Fibroblast of the aortic adventitia (primary cell): ENCODE data around the gene CDC20B. TPM values are rescaled to one million over a fixed set of nuclear protein-coding genes. Genes with fewer than 3 reads are reported as not detected.
"Not testable (repeated sequence)": the region's sequence is repeated elsewhere in the genome, so short reads cannot be mapped to it uniquely, and the experiment has no call there.

ENCODE experiments used
- DNase-seq: peaks from one replicate; pipeline ENCODE4 v3.0.0-alpha.2; 2010; ENCODE audit warnings: low read depth
- H3K4me3 ChIP-seq: 2 replicates; pipeline ENCODE4 v1.5.1; 2011; ENCODE audit warnings: low read depth, mild to moderate bottlenecking, control low read depth, low read length, moderate library complexity
- total RNA-seq: library from RNA; depleted of rRNA; stranded (reverse); fragments of >200 nt; gene quantifications from 2 replicates; pipeline ENCODE4 v1.2.3, GENCODE V29; 2012; ENCODE audit warnings: low replicate concordance
- TF ChIP-seq, protein P1 (sequence below): IDR thresholded peaks from 2 replicates; pipeline ENCODE4 v1.5.1; 2011; ENCODE audit warnings: mild to moderate bottlenecking, low read length, control low read depth, inconsistent platforms; ENCODE audit not compliant: insufficient read depth

Gene CDC20B
- total RNA-seq, 1 donor = not detected

- no peak overlapping the region for H3K4me3 ChIP-seq
- TF ChIP-seq, protein P1, sequence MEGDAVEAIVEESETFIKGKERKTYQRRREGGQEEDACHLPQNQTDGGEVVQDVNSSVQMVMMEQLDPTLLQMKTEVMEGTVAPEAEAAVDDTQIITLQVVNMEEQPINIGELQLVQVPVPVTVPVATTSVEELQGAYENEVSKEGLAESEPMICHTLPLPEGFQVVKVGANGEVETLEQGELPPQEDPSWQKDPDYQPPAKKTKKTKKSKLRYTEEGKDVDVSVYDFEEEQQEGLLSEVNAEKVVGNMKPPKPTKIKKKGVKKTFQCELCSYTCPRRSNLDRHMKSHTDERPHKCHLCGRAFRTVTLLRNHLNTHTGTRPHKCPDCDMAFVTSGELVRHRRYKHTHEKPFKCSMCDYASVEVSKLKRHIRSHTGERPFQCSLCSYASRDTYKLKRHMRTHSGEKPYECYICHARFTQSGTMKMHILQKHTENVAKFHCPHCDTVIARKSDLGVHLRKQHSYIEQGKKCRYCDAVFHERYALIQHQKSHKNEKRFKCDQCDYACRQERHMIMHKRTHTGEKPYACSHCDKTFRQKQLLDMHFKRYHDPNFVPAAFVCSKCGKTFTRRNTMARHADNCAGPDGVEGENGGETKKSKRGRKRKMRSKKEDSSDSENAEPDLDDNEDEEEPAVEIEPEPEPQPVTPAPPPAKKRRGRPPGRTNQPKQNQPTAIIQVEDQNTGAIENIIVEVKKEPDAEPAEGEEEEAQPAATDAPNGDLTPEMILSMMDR = no peak
- no peak for DNase-seq
Observed at GRCh38 chr5:55123365-55123764, 49.6 kb downstream of the CDC20B start.

DNA sequence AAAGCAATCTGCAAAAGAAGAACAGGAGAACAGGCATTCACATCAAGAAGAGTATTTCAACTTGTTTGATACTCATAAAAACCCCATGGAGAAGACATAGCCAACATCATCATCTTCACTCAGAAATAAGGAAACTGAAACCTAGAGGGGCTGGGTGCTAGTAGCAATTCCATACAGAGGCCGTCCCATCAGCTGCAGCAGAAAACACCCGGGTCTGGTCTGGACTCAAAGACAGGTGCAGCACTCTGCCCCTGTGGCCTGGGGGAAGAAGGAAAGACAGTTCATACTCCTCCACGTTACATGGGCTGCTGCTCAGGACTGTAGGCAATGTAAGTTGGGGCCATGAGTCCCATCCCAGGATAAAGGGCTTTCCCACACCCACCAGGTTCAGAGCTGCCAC lies 58.9 kb downstream of the CDC20B start:
- TF ChIP-seq, protein P1 = no peak
- H3K4me3 ChIP-seq = no peak overlapping the region
- DNase-seq = no peak

DNA sequence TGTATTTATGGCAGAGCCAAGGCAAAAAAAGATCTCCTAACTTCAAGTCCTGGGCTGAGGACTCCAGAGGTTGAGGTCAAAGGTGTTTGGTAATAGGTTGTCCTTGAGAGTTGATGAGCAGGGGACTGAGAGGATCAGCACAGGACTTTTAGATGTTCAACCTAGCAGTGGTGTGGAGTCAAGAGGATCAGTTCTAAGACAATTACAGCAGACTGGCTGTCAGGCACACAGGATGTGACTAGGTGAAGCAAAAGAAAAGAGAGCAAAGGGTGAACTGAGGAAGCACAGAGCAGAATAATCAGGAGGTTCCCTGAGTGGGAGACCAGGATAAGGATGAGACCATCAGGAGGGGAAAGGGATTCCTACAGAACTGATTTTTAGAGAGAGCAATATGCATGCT lies 59.6 kb downstream of the CDC20B start:
- no peak overlapping the region for H3K4me3 ChIP-seq
- TF ChIP-seq, protein P1 = no peak
- DNase-seq = no peak

GRCh38 chr5:55110217-55110616 lies 62.8 kb downstream of the CDC20B start:
- TF ChIP-seq, protein P1 = no peak
- DNase-seq = no peak
- H3K4me3 ChIP-seq = no peak overlapping the region

GRCh38 chr5:55108661-55109060 lies 64.3 kb downstream of the CDC20B start:
- no peak for DNase-seq
- H3K4me3 ChIP-seq = no peak overlapping the region
- TF ChIP-seq, protein P1 = no peak

DNA sequence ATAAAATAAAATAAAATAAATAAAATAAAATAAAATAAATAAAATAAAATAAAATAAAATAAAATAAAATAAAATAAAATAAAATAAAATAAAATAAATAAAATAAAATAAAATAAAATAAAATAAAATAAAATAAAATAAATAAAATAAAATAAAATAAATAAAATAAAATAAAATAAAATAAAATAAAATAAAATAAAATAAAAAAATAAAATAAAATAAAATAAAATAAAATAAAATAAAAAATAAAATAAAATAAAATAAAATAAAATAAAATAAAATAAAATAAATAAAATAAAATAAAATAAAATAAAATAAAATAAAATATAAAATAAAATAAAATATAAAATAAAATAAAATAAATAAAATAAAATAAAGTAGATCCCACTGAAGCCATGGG lies 67.0 kb downstream of the CDC20B start:
- not testable (repeated sequence) for DNase-seq, H3K4me3 ChIP-seq

DNA sequence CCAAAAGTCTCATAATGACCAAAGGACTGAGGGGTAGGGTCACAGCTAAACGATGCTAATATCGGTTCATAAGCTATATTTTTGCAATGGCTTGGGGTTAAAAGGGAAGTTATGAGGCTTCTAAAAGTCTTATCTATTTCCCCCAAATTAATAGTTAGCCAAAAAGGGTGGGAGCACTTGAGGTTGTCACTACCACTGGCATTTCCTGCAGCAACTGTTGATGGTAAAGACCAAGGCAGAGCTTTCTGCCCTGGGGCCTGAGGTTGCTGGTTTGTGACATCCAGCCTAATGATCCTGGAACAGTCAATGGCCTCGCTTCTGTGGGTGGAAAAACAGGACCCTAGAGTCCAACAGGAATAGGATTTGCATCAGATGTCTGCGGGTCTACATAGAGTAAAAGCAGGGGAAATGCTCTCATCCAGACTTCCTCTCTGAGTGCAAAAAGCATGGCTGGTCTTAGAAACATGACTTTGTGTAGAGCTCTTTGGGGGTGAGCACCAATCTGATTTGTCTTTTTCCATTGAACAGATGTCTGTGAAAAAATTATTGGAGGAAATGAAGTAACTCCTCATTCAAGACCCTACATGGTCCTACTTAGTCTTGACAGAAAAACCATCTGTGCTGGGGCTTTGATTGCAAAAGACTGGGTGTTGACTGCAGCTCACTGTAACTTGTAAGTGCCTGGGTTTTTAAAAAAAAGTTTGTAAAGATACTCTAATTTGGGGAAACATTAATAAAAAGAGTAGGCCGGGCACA lies 67.9 kb downstream of the CDC20B start:
- no peak for DNase-seq
- no peak overlapping the region for H3K4me3 ChIP-seq
- TF ChIP-seq, protein P1 = no peak
